IMR-90 (cell line): ENCODE data around the gene ATP11A. TPM values are rescaled to one million over a fixed set of nuclear protein-coding genes. Genes with fewer than 3 reads are reported as not detected.

ENCODE experiments used
- ATAC-seq: fragments of 200-7000 bp; cut with Tn5 transposase; 2 replicates; pipeline ENCODE4 v1.9.1; 2020; ENCODE audit warnings: low read depth, mild to moderate bottlenecking, moderate library complexity
- BruUV-seq: library from RNA; stranded (reverse); fragments of 400-500 nt; replicated peaks from 2 replicates; lab custom pipeline; 2021; lab: Mats Ljungman, UMichigan
- CTCF ChIA-PET: fragments of 300-600 bp; formaldehyde crosslinking; extraction: SDS; loops from one replicate; lab custom pipeline; 2021; ENCODE audit warnings: antibody characterized with exemption; lab: Yijun Ruan, JAX
- POLR2A ChIA-PET: fragments of 300-600 bp; sonication (Branson Sonifier 250); formaldehyde crosslinking; loops from one replicate; lab custom pipeline; 2022; ENCODE audit warnings: antibody characterized with exemption; ENCODE audit not compliant: unreplicated experiment; lab: Charles Lee
- DNase-seq: peaks from one replicate; pipeline ENCODE4 v3.0.0; 2013
- H2AFZ ChIP-seq: replicated peaks from 2 replicates; pipeline ENCODE3; 2013; ENCODE audit warnings: low read length, mild to moderate bottlenecking; ENCODE audit not compliant: poor library complexity
- H2AK5ac ChIP-seq: 2 replicates; pipeline ENCODE4 v1.6.1; 2013; ENCODE audit warnings: low read depth, low read length, inconsistent platforms
- H2AK9ac ChIP-seq: replicated peaks from 2 replicates; pipeline ENCODE3; 2013; ENCODE audit warnings: mild to moderate bottlenecking, low read depth, low read length, moderate library complexity; ENCODE audit not compliant: poor library complexity
- H2BK120ac ChIP-seq: 2 replicates; pipeline ENCODE4 v1.6.1; 2013; ENCODE audit warnings: low read depth, low read length, inconsistent platforms
- H2BK15ac ChIP-seq: 3 replicates; pipeline ENCODE4 v1.6.1; 2013; ENCODE audit warnings: low read depth, low read length, inconsistent platforms
- H2BK20ac ChIP-seq: 2 replicates; pipeline ENCODE4 v1.6.1; 2013; ENCODE audit warnings: low read depth, mild to moderate bottlenecking, inconsistent platforms, low read length, moderate library complexity
- H2BK5ac ChIP-seq: 2 replicates; pipeline ENCODE4 v1.6.1; 2013; ENCODE audit warnings: mild to moderate bottlenecking, low read depth, low read length, inconsistent platforms; ENCODE audit not compliant: poor library complexity, severe bottlenecking
- H3K14ac ChIP-seq: replicated peaks from 2 replicates; pipeline ENCODE4 v1.6.1; 2013; ENCODE audit warnings: low read depth, low read length, inconsistent platforms
- H3K18ac ChIP-seq: 2 replicates; pipeline ENCODE4 v1.6.1; 2013; ENCODE audit warnings: low read depth, low read length, control low read depth
- H3K23ac ChIP-seq: 2 replicates; pipeline ENCODE4 v1.6.1; 2013; ENCODE audit warnings: low read depth, low read length, inconsistent platforms
- H3K27ac ChIP-seq: 2 replicates; pipeline ENCODE4 v1.5.1; 2013; ENCODE audit warnings: mild to moderate bottlenecking, control low read depth, low read length; ENCODE audit not compliant: insufficient read depth
- H3K27me3 ChIP-seq: 2 replicates; pipeline ENCODE4 v1.6.1; 2013; ENCODE audit warnings: low read length; ENCODE audit not compliant: control insufficient read depth, insufficient read depth
- H3K36me3 ChIP-seq: 2 replicates; pipeline ENCODE4 v1.6.1; 2013; ENCODE audit warnings: low read length, mixed read lengths; ENCODE audit not compliant: control insufficient read depth, insufficient read depth
- H3K4ac ChIP-seq: 2 replicates; pipeline ENCODE4 v1.6.1; 2013; ENCODE audit warnings: low read depth, low read length, inconsistent platforms
- H3K4me1 ChIP-seq: 2 replicates; pipeline ENCODE4 v1.6.1; 2013; ENCODE audit warnings: low read length, mixed read lengths; ENCODE audit not compliant: control insufficient read depth, insufficient read depth
- H3K4me2 ChIP-seq: 2 replicates; pipeline ENCODE4 v1.6.1; 2013; ENCODE audit warnings: low read depth, mild to moderate bottlenecking, control low read depth, low read length, moderate library complexity
- H3K4me3 ChIP-seq: 2 replicates; pipeline ENCODE4 v1.5.1; 2013; ENCODE audit warnings: low read depth, mild to moderate bottlenecking, control low read depth, low read length, moderate library complexity; ENCODE audit not compliant: insufficient read depth
- H3K56ac ChIP-seq: 2 replicates; pipeline ENCODE4 v1.6.1; 2013; ENCODE audit warnings: low read length, inconsistent platforms; ENCODE audit not compliant: insufficient read depth; ENCODE audit errors: extremely low read depth
- H3K79me1 ChIP-seq, 2 experiments: 2 replicates each; pipeline ENCODE4 v1.6.1; 2013; ENCODE audit warnings: low read length in 2 of 2, inconsistent platforms in 1 of 2, low read depth in 1 of 2
- H3K9ac ChIP-seq: 2 replicates; pipeline ENCODE4 v1.6.1; 2013; ENCODE audit warnings: low read depth, low read length, control low read depth
- H3K9me1 ChIP-seq: 2 replicates; pipeline ENCODE4 v1.6.1; 2013; ENCODE audit warnings: low read length, inconsistent platforms; ENCODE audit not compliant: insufficient read depth
- H3K9me3 ChIP-seq: 2 replicates; pipeline ENCODE4 v1.6.1; 2013; ENCODE audit warnings: low read length; ENCODE audit not compliant: control insufficient read depth, insufficient read depth
- H4K20me1 ChIP-seq: 2 replicates; pipeline ENCODE4 v1.6.1; 2013; ENCODE audit warnings: low read length, inconsistent platforms; ENCODE audit not compliant: insufficient read depth
- H4K5ac ChIP-seq: 2 replicates; pipeline ENCODE4 v1.6.1; 2013; ENCODE audit warnings: mild to moderate bottlenecking, low read depth, low read length, control low read depth
- H4K8ac ChIP-seq, 2 experiments: 2 replicates each; pipeline ENCODE4 v1.6.1; 2013; ENCODE audit warnings: low read depth in 2 of 2, low read length in 2 of 2, control low read depth in 1 of 2, inconsistent platforms in 1 of 2
- H4K91ac ChIP-seq: 2 replicates; pipeline ENCODE4 v1.6.1; 2013; ENCODE audit warnings: low read depth, low read length, inconsistent platforms; ENCODE audit not compliant: insufficient read depth
- MAZ ChIP-seq: IDR thresholded peaks from 2 replicates; pipeline ENCODE4 v1.6.1; 2012; ENCODE audit warnings: low read depth, mild to moderate bottlenecking, low read length, improper control_type of control experiment, moderate library complexity, borderline replicate concordance
- MXI1 ChIP-seq: IDR thresholded peaks from 2 replicates; pipeline ENCODE4 v1.6.1; 2012; ENCODE audit warnings: low read depth, mild to moderate bottlenecking, low read length, moderate library complexity, borderline replicate concordance
- NFE2L2 ChIP-seq: fragments of 150-350 bp; IDR thresholded peaks from 2 replicates; pipeline ENCODE4 v1.6.1; 2016; ENCODE audit warnings: low read depth, mild to moderate bottlenecking, low read length
- USF2 ChIP-seq: fragments of 150-350 bp; IDR thresholded peaks from 2 replicates; pipeline ENCODE4 v1.6.1; 2017; ENCODE audit warnings: mild to moderate bottlenecking, antibody characterized with exemption, low read length, low read depth
- WGBS, 2 experiments: methylation state at CpG; one replicate each; pipeline versions ENCODE4 v1.1.5 to v1.1.7; 2013; ENCODE audit warnings: missing lambda C conversion rate in 2 of 2; ENCODE audit not compliant: insufficient read length in 1 of 2; ENCODE audit errors: extremely low coverage in 2 of 2; 5-methylcytosine and 5-hydroxymethylcytosine counted together
- dilution Hi-C: fragments of 300-500 bp; cut with HindIII; formaldehyde crosslinking; loops from one replicate; pipeline ENCODE4 v1.14.3; 2018; ENCODE audit warnings: low sequenced_read_pairs; ENCODE audit not compliant: unreplicated experiment
- in situ Hi-C: fragments of 300-500 bp; cut with MboI; formaldehyde crosslinking; loops from 3 replicates; pipeline ENCODE4 v1.14.3; 2019; ENCODE audit warnings: low sequenced_read_pairs, inconsistent platforms, mixed read lengths
- intact Hi-C: fragments of 100-400 bp; cut with micrococcal nuclease; formaldehyde crosslinking; loops from 2 replicates; pipeline ENCODE4 v1.10.0; 2022
- polyA plus RNA-seq, 3 experiments: library from polyadenylated mRNA; depleted of rRNA; stranded (reverse); fragments of >200 nt; gene quantifications; 2 replicates each; pipeline ENCODE4 v1.2.3, GENCODE V29; 2012; ENCODE audit warnings: low replicate concordance in 1 of 3
- total RNA-seq: library from RNA; depleted of rRNA; stranded (reverse); fragments of >200 nt; gene quantifications from 2 replicates; pipeline ENCODE4 v1.2.3, GENCODE V29; 2012

The ATP11A gene
- total and polyA plus RNA-seq, 2 of the 4 experiments (the other 2 are of a cell fraction), result 8.4 to 12.0 TPM

GRCh38 chr13:112802802-112803195 lies 113.0 kb downstream of the ATP11A start:
- no peak overlapping the region for H4K91ac ChIP-seq
- no peak overlapping the region for H3K14ac ChIP-seq
- ChIA-PET POLR2A (no interaction called here), CTCF (no interaction called here)
- H3K9me3 ChIP-seq, result no peaks in the 10 kb centered on the region; the same call in 1 of the 2 replicates
- no peak overlapping the region for H3K4ac ChIP-seq
- no peak for DNase-seq
- in situ Hi-C loops, result no loop called here
- H2BK5ac ChIP-seq, result no peak overlapping the region
- no peak overlapping the region for H3K23ac ChIP-seq
- WGBS, 2 experiments, result no CpG with 5 or more reads among the region's 2 CpGs
- no peaks in the 10 kb centered on the region for H4K20me1 ChIP-seq
- no peak overlapping the region for H4K5ac ChIP-seq
- no peak overlapping the region for H2BK20ac ChIP-seq
- H2BK120ac ChIP-seq, result no peak overlapping the region
- no peak overlapping the region for H3K4me2 ChIP-seq
- H3K9ac ChIP-seq, result no peak overlapping the region
- H2AK5ac ChIP-seq, result no peak overlapping the region
- TF ChIP-seq USF2 (no peak), MXI1 (no peak), NFE2L2 (no peak), MAZ (no peak)
- H3K27me3 ChIP-seq, result no peaks in the 10 kb centered on the region
- H3K27ac ChIP-seq, result no peak overlapping the region
- H3K4me3 ChIP-seq, result no peak overlapping the region
- H3K4me1 ChIP-seq, result peaks cover 2% of the 10 kb centered on the region; the same call in 1 of the 2 replicates
- ATAC-seq, result no peak
- BruUV-seq, result no TSS peak
- intact Hi-C loops, result no loop called here
- no peaks in the 10 kb centered on the region for H3K79me1 ChIP-seq
- no peak overlapping the region for H3K18ac ChIP-seq
- peaks cover 4% of the 10 kb centered on the region; the same call in 1 of the 2 replicates for H3K9me1 ChIP-seq
- no peak overlapping the region for H2AFZ ChIP-seq
- H4K8ac ChIP-seq, result no peak overlapping the region
- H2AK9ac ChIP-seq, result no peak overlapping the region
- no peak overlapping the region for H2BK15ac ChIP-seq
- no peak overlapping the region for H3K56ac ChIP-seq
- dilution Hi-C loops, result no loop called here
- H3K36me3 ChIP-seq, result no peaks in the 10 kb centered on the region; the same call in 1 of the 2 replicates
